ENCODE data around the gene ADGRV1.

Gene ADGRV1

DNA sequence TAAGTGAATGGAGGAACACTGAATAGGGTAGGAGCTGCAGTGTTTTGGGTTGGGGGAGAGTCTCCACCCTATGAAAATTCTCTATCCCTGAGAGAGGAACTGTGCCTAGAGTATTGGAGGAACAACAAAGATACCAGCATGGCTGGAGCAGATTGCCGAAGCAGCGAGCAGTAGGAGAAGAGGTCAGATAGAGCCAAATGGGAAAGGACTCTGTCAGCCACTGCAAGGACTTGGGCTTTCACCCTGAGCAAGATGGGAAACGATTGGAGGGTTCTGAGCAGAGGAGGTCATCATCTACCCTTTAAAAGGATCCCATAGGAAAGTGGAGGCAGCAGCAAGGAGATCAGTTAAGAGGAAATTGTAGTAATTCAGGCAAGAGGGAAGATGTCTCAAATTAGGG, 24.8 kb upstream of the ADGRV1 start:
- in situ Hi-C loops (cut with HindIII; ENCODE audit: low pct_unique_long_range_greater_than_20kb, low sequenced_read_pairs), result no loop called here
- no peak for DNase-seq (ENCODE audit: low read depth in 1 of 2, low spot score in 1 of 2)
- TF ChIP-seq JUND (IDR thresholded peaks at IDR 0.05; ENCODE audit: low read depth), result no peak

DNA sequence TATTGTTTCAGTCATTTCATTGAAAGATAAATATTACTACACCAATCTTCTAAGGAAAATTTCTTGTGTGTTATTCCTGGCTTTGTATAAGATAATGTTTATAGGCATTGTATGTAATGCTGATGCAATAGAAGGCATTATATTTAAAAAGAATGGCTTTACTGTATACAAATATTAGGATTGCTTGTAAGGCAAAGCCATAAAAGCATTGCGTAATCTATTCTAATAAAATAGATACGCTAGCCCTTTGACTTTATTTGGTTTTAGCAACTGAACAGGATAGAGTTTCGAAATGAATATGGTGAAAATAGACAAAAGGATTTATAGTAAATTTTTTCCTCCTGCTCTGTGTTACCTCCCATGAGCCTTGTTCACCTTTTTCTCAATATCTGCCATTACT, 23.7 kb upstream of the ADGRV1 start:
- in situ Hi-C loops (cut with HindIII; ENCODE audit: low pct_unique_long_range_greater_than_20kb, low sequenced_read_pairs), result no loop called here
- no peak for DNase-seq (ENCODE audit: low read depth in 1 of 2, low spot score in 1 of 2)
- no peak for TF ChIP-seq JUND (IDR thresholded peaks at IDR 0.05; ENCODE audit: low read depth)

DNA sequence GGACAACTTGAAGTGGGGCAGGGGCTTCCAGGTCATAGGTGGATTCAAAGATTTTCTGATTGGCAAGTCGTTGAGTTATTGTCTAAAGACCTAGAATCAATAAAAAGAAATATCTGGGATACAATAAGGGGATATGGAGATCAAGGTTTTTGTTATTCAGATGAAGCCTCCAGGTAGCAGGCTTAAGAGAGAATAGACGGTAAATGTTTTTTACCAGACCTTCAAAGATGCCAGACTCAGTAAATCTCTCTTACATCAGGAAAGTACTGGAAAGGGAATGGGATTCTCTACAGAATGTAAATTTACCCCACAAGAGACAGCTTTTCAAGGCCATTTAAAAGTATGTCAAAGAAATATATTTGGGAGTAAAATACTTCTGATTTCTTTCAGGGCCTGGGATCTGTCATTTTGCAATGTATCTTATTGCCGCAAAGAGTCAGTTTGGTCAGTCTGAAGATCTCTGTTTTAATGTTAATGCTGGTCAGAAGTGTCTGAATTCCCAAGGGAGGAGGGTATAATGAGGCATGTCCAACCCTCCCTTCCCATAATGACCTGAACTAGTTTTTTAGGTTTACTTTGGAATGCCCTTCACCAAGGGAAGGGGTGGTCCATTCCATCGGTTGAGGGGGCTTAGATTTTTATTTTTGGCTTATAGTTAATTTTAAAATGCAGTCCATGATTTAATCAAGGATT, 15.6 kb upstream of the ADGRV1 start:
- TF ChIP-seq JUND (IDR thresholded peaks at IDR 0.05; ENCODE audit: low read depth), result no peak
- in situ Hi-C loops (cut with HindIII; ENCODE audit: low pct_unique_long_range_greater_than_20kb, low sequenced_read_pairs), result no loop called here

DNA sequence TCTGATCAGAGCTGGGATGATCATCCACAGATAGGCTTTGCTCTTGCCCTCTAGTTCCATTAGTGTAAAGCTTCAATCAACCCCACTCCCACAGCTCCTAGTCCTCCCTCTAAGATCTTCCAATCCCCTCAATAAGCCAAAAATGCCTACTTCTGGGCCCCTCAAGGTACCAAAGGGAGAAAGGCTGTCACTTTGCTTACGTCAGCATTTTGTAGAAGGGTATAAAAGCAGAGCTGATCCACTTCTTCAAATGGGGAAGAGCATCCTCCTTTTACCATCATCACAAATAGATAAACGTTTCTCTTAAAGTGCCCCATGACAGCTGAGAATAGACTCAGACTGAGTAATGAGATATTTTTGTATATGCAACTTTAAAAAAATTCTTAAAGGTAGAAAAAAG, 13.1 kb upstream of the ADGRV1 start:
- in situ Hi-C loops (cut with HindIII; ENCODE audit: low pct_unique_long_range_greater_than_20kb, low sequenced_read_pairs), result no loop called here
- DNase-seq (ENCODE audit: low read depth in 1 of 2, low spot score in 1 of 2), result no peak
- no peak for TF ChIP-seq JUND (IDR thresholded peaks at IDR 0.05; ENCODE audit: low read depth)

More for the DNA sequence above, 15.6 kb upstream of the ADGRV1 start:
- no peak for DNase-seq (ENCODE audit: low read depth in 1 of 2, low spot score in 1 of 2)

DNA sequence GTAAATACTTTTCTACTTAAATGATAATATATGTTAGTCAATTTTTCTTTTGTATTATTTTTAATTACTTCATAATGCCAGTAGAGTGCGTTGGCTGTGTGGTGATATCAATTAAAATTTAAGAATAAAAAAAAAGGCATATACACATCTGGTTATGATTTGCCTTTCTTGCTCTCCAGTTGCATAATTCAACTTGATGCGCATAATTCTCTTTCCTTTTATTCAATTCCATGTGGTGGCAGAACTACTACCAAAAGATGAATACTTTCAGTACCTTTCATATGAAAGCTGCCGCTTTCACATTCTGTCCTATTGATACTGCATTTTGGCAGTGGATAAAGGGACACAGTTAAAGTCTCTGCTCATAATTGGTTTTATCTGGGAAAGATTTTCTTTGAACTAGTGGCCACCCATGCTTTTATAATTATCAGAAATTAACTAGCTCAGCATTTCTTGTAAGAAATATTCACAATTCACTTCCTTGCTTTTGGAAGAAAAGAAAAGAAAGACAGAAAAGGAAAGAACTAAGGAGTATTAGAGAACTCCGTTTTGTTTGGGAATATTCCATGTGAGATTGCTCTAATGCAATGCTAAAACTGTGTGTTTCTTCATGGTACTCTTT, 12.3 kb upstream of the ADGRV1 start:
- in situ Hi-C loops (cut with HindIII; ENCODE audit: low pct_unique_long_range_greater_than_20kb, low sequenced_read_pairs), result no loop called here
- TF ChIP-seq JUND (IDR thresholded peaks at IDR 0.05; ENCODE audit: low read depth), result no peak
- DNase-seq (ENCODE audit: low read depth in 1 of 2, low spot score in 1 of 2), result no peak

DNA sequence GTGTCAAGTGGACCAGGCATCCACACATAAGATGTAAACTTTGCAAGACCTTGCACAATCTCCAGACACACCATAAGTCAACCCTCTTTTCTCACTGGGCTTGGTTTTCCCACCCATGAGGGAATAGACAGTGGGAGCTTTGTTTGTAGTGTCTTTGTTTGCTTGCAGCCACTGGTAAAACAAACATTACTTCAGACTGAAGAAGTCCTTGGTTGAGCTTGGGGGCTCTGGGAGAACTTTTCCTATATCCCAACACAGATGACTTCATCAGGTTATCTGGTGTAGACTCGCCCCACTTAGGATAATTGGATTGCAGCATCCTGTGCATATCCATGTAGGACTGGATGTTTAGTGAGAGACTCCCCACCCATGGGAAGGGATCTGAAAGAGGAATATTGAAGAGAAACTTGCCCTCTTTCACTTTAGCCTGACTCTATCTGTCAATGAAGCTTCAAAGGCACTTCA, 11.5 kb upstream of the ADGRV1 start:
- TF ChIP-seq JUND (IDR thresholded peaks at IDR 0.05; ENCODE audit: low read depth), result no peak
- in situ Hi-C loops (cut with HindIII; ENCODE audit: low pct_unique_long_range_greater_than_20kb, low sequenced_read_pairs), result no loop called here
- peak in 1 of 2 experiments; percentile 48 for DNase-seq (ENCODE audit: low read depth in 1 of 2, low spot score in 1 of 2)

DNA sequence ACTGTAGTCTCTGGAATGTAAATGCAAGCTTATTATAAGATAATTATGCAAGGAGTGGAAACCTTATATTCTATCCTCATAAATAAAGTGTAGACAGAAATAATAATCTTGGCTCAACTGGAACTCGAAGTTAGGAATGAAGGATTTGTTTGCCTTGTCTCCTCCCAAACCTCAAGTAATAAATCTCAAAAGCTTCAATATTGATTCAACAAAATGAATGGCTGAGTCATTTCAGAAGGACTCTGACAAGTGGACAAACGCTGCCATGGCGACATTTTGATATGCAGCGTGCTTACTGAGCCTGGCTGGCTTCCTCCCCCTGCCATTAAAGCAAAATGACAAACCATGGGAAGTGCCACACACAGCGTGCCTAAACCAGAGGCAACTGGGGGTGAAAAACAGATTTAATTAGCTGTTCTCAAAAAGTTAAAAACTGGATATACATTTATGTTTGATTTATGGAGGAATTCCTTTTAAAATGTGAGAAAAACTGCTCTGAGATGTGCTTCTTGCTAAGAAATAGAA, 10.5 kb upstream of the ADGRV1 start:
- TF ChIP-seq JUND (IDR thresholded peaks at IDR 0.05; ENCODE audit: low read depth), result no peak
- in situ Hi-C loops (cut with HindIII; ENCODE audit: low pct_unique_long_range_greater_than_20kb, low sequenced_read_pairs), result no loop called here
- peak in 1 of 2 experiments; percentile 87 for DNase-seq (ENCODE audit: low read depth in 1 of 2, low spot score in 1 of 2)

DNA sequence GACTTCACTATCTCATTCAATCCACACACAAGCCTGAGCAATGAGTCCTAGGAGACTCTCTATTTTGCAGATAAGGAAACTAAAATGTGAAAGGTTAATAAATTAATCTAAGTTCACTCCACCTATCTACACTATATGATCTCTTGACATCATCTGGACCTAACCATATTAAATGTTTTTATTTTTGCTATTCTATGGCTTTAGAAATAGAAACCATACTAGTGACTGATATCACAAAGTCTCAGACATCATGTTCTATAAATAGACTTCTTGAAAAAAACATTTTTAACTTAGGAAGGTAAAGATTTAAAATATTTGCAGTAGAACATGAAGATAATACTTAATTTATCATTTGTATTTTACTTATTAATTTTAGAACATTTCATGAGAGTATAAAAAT, 9.4 kb upstream of the ADGRV1 start:
- DNase-seq (ENCODE audit: low read depth in 1 of 2, low spot score in 1 of 2), result no peak
- TF ChIP-seq JUND (IDR thresholded peaks at IDR 0.05; ENCODE audit: low read depth), result no peak
- in situ Hi-C loops (cut with HindIII; ENCODE audit: low pct_unique_long_range_greater_than_20kb, low sequenced_read_pairs), result no loop called here

DNA sequence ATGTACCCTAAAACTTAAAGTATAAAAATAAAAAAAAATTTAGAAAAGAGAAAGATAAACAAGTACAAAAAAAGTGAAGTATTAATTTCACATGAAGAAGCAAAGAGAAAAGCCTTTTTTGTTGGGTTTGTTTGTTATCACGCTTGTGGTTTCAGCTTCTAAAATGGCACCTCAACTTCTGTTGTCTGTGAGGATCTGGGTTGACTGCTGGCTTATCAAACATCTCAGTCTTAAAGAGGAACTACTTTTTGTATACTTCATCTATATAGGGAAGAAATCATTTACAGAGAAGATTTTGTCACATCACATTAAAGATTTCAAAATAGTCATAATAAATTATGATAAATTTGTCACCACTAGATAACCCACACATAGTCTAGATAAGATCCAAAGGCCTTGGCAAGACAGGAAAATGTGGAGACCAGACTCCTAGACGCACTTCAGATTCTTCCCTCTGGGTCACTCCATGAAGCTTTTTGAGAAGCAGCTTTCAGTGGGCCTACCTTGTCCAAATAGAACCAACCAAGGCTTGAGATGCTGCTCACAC, 8.8 kb upstream of the ADGRV1 start:
- DNase-seq (ENCODE audit: low read depth in 1 of 2, low spot score in 1 of 2), result no peak
- TF ChIP-seq JUND (IDR thresholded peaks at IDR 0.05; ENCODE audit: low read depth), result no peak
- in situ Hi-C loops (cut with HindIII; ENCODE audit: low pct_unique_long_range_greater_than_20kb, low sequenced_read_pairs), result no loop called here

DNA sequence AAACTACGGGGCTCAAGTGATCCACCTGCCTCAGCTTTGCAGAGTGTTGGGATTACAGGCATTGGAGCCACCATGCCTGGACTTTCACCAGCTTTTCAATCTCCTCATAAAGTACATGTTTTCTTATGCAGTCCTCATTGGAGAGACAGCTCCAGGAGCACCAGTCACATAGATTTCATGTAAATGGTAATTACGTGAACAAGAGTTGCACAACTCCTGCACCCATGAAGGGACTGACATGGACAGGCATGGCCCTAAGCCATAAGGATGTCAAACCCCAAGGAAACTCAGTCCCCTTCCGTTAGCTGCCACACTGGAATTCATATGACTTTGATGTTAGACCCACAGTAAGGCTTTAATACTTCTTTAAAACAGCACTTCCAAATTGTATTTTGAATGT, 7.6 kb upstream of the ADGRV1 start:
- in situ Hi-C loops (cut with HindIII; ENCODE audit: low pct_unique_long_range_greater_than_20kb, low sequenced_read_pairs), result no loop called here
- TF ChIP-seq JUND (IDR thresholded peaks at IDR 0.05; ENCODE audit: low read depth), result no peak

DNA sequence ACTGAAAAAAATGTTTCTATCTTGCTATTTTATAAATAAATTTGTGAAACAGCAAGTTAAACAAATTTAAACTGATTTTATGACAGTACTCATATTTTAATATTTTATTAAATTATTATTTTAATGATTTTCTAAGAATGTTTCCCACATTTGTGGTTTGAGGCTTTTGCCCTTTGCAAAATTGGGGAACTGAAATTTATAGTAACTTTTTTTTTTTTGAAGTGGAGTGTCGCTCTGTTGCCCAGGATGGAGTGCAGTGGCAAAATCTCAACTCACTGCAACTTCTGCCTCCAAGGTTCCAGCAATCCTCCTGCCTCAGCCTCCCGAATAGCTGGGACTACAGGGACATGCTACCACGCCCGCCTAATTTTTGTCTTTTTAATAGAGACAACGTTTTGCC, 7.2 kb upstream of the ADGRV1 start:
- no peak for TF ChIP-seq JUND (IDR thresholded peaks at IDR 0.05; ENCODE audit: low read depth)
- in situ Hi-C loops (cut with HindIII; ENCODE audit: low pct_unique_long_range_greater_than_20kb, low sequenced_read_pairs), result no loop called here

More for the DNA sequence above, 7.6 kb upstream of the ADGRV1 start:
- DNase-seq (ENCODE audit: low read depth in 1 of 2, low spot score in 1 of 2), result no peak

DNA sequence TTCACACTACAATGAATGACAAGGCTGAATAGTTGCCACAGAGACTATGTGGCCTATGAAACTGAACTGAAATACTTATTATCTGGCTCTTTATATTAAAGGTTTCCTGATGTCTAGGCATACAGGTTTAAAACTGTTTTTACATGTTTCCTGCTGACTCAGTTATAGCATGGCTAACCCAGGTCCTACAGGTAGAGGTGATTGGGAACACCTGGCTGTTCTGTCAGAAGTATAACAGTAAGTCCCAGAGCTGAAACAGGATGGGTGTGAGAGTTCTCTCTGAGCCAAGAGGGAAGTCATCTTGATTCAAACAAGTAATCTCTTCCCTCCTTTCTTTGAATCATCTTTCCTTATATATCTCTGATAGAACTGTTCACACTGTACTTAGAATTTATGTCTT, 4.9 kb upstream of the ADGRV1 start:
- in situ Hi-C loops (cut with HindIII; ENCODE audit: low pct_unique_long_range_greater_than_20kb, low sequenced_read_pairs), result no loop called here
- no peak for TF ChIP-seq JUND (IDR thresholded peaks at IDR 0.05; ENCODE audit: low read depth)

More for the DNA sequence above, 7.2 kb upstream of the ADGRV1 start:
- no peak for DNase-seq (ENCODE audit: low read depth in 1 of 2, low spot score in 1 of 2)

DNA sequence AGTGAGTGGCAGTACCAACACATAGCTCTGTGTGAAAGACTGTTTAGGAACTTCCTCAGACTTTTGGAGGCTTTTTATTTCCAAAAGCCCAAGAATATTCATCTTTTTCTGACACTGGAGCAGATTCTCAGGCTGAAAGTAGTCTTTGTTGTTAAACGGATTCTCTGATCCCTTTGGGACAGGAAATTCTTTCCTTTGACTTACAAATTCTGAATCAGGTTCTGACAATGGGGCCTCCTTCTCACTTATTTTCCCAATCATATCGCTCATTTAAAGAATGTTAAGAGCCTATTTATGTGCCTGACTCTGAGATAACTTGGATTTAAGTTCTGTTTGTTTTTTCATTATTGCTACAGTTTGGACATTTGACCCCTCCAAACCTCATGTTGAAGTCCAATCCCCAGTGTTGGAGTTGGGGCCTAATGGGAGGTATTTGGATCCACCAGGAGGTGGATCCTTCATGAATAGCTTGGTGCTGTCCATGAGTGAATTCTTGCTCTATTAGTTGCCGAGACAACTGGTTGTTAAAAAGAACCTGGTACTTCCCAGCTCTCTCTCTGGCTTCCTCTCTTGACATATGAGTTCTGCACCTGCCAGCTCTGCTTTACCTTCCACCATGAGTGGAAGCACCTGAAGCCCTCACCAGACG, 4.1 kb upstream of the ADGRV1 start:
- no peak for DNase-seq (ENCODE audit: low read depth in 1 of 2, low spot score in 1 of 2)
- TF ChIP-seq JUND (IDR thresholded peaks at IDR 0.05; ENCODE audit: low read depth), result no peak
- in situ Hi-C loops (cut with HindIII; ENCODE audit: low pct_unique_long_range_greater_than_20kb, low sequenced_read_pairs), result no loop called here

More for the DNA sequence above, 4.9 kb upstream of the ADGRV1 start:
- no peak for DNase-seq (ENCODE audit: low read depth in 1 of 2, low spot score in 1 of 2)
